HG02973 (cell line): ENCODE data around the gene SPDYE5.
"Not testable (repeated sequence)": the region's sequence is repeated elsewhere in the genome, so short reads cannot be mapped to it uniquely, and the experiment has no call there.

ENCODE experiments used
- ATAC-seq: cut with Tn5 transposase; IDR thresholded peaks from one replicate; pipeline ENCODE4 v1.9.1; 2021; ENCODE audit warnings: moderate library complexity; ENCODE audit not compliant: unreplicated experiment

SPDYE5 gene

GRCh38 chr7:75492020-75492419 is at the start of gene SPDYE5:
Gene SPDYE5 (plus strand): TSS chr7:75492320. CDS start chr7:75494048, 1,728 bp downstream.
- not testable (repeated sequence) for ATAC-seq

- peak; percentile 80 for ATAC-seq
Observed at GRCh38 chr7:75442465-75443111, 49.5 kb upstream of the SPDYE5 start.

GRCh38 chr7:75449946-75450345 is 42.2 kb upstream of the SPDYE5 start:
- not testable (repeated sequence) for ATAC-seq

GRCh38 chr7:75452494-75452955 is 39.6 kb upstream of the SPDYE5 start:
- peak; percentile 85 for ATAC-seq

GRCh38 chr7:75456403-75456802 is 35.7 kb upstream of the SPDYE5 start:
- ATAC-seq, result not testable (repeated sequence)

GRCh38 chr7:75458034-75458433 is 34.1 kb upstream of the SPDYE5 start:
- not testable (repeated sequence) for ATAC-seq

- ATAC-seq, result not testable (repeated sequence)
Observed at GRCh38 chr7:75460541-75460940, 31.6 kb upstream of the SPDYE5 start.

- ATAC-seq, result not testable (repeated sequence)
Observed at GRCh38 chr7:75470166-75470565, 22.0 kb upstream of the SPDYE5 start.

GRCh38 chr7:75477457-75477856 is 14.7 kb upstream of the SPDYE5 start:
- ATAC-seq, result not testable (repeated sequence)

- ATAC-seq, result not testable (repeated sequence)
Observed at GRCh38 chr7:75480313-75480712, 11.8 kb upstream of the SPDYE5 start.

GRCh38 chr7:75485355-75485978 is 6.7 kb upstream of the SPDYE5 start:
- ATAC-seq, result not testable (repeated sequence)

- ATAC-seq, result peak; percentile 93
Observed at GRCh38 chr7:75485979-75486643, 6.0 kb upstream of the SPDYE5 start, which contains the start of gene POM121C. Gene POM121C (minus strand): TSS chr7:75486299. CDS start chr7:75441496, 44,803 bp downstream.

- not testable (repeated sequence) for ATAC-seq
Observed at GRCh38 chr7:75509033-75509432, 16.9 kb downstream of the SPDYE5 start.

GRCh38 chr7:75518842-75519241 is 26.7 kb downstream of the SPDYE5 start:
- not testable (repeated sequence) for ATAC-seq

GRCh38 chr7:75521727-75522126 is 29.6 kb downstream of the SPDYE5 start:
- ATAC-seq, result not testable (repeated sequence)

GRCh38 chr7:75527224-75527722 is 35.2 kb downstream of the SPDYE5 start:
- ATAC-seq, result not testable (repeated sequence)

GRCh38 chr7:75531359-75531821 is 39.3 kb downstream of the SPDYE5 start:
- no peak for ATAC-seq

- ATAC-seq, result no peak
Observed at GRCh38 chr7:75532639-75533038, 40.5 kb downstream of the SPDYE5 start.

GRCh38 chr7:75533926-75534325 is 41.8 kb downstream of the SPDYE5 start:
- no peak for ATAC-seq

GRCh38 chr7:75534727-75535307 is 42.7 kb downstream of the SPDYE5 start:
- peak; percentile 82 for ATAC-seq

GRCh38 chr7:75536491-75536890 is 44.4 kb downstream of the SPDYE5 start:
- no peak for ATAC-seq
